Glomerular visceral epithelial cell (primary cell): ENCODE results near the gene PAOX.
A peak's percentile ranks its signal among the peaks of the same experiment; 100 is the strongest.
"Not testable (repeated sequence)": the region's sequence is repeated elsewhere in the genome, so short reads cannot be mapped to it uniquely, and the experiment has no call there.

Source experiments
- DNase-seq: peaks from one replicate; pipeline ENCODE4 v3.0.0-alpha.2; 2016; ENCODE audit errors: extremely low spot score

The PAOX gene

DNA sequence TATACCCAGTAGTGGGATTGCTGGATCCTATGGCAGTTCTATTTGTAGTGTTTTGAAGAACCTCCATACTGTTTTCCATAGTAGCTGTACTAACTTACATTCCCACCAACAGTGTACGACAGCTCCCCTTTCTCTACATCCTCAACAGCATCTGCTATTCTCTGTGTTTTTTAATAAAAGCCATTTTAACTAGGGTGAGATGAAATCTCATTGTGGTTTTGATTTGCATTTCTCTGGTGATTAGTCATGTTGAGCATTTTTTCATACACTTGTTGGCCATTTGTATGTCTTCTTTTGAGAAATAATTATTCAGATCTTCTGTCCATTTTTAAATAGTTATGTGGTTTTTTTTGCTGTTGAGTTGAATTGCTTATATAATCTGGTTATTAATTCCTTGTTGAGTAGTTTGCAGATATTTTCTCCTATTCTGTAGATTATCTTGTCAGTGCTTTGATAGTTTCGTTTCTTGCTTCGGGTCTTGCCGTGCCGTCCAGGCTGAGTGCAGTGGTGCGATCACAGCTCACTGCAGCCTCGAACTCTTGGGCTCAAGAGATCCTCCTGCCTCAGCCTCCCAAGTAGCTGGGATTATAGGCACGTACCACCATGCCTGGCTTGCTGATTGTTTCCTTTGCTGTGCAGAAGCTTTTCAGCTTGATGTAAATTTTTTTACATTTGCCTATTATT, 26.9 kb downstream of the PAOX start:
- no peak for DNase-seq

DNA sequence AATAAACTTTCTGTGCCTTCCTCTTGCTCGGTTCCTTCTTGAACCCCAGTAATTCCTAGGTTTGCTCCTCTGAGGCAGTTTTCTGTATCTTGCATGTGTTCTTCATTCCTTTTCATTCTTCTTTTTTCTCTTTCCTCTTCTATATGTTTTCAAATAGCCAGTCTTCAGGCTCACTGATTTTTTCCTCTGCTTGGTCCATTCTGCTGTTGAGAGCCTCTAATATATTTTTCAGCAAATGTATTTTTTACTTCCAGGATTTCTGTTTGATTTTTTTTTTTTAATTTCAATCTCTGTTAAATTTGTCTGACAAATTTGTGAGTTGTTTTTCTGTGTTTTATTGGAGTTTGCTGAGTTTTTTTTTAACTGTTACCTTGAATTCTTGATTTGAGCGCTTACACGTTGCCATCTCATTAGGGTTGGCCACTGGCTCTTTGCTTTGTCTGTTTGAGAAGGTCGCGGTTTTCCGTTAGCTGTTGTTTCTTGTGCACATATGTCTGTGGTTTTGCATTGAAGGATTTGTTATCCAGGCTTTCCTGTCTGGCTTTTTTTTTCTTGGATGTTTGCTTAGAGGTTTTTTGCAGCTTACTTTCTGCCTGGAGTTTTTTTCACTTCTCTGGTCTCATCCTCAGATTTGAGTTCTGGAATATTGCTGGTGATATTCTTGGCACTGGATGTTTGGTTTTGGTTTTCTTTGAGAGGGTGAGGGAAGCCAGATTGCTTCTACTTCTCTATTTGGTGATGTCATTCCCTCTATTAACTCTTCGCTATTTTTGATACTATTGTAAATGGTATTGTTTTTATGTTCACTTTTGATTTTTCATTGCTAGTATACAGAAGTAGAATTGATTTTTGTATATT, 32.7 kb downstream of the PAOX start:
- DNase-seq = no peak

DNA sequence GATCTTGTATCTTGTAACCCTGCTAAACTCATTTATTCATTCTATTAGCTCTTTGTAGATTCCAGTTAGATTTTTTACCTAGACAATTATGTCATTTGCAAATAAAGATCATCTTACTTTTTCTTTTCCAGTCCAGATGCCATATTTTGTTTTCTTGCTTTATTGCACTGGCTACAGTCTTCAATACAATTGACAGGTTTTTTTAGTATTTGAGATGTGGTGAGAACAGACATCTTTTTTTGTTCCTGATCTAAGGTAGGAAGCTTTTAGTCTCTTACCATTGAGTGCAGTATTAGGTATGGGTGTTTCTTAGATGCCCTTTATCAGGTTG, 33.3 kb downstream of the PAOX start:
- DNase-seq = no peak

DNA sequence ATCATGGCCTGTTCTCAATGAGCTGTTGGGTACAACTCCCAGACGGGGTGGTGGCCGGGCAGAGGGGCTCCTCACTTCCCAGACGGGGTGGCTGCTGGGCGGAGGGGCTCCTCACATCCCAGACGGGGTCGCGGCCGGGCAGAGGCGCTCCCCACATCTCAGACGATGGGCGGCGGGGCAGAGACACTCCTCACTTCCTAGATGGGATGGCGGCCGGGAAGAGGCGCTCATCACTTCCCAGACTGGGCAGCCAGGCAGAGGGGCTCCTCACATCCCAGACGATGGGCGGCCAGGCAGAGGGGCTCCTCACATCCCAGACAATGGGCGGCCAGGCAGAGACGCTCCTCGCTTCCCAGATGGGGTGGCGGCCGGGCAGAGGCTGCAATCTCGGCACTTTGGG, 35.3 kb downstream of the PAOX start:
- not testable (repeated sequence) for DNase-seq

GRCh38 chr10:133415752-133416151, 36.7 kb downstream of the PAOX start:
- no peak for DNase-seq

DNA sequence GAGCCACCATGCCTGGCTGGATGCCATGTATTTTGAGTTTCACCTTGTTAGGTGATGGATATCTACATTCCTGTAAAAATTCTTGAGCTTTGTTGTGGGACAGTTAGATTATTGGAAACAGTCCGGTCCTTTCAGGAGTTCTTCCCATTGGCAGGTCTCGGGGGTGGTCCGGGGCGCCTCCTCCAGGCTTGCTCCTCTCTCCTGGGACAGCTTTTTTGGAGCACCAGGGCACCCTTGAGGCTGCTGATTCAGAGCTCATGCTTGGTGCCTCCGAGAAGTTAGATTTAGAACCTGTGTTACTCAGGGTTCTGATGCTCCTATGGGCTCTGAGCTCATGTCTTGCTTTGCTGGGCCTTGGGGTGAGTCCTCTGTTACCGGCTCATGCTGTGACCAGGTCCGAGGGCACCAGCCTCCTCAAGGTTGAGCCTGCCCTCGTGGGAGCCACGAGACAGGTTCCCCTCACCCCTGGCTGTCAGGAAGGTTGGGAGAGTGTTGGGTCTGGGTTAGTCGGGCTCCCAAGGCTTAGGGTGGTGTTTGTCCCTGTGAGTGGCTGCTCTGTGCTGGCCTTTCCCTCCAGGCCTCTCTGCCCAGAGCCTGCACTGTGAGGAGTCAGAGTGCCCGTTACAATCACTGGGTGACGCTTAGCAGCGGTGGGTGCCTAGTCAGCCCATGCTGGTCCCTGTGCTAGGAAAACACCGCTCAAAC, 39.4 kb downstream of the PAOX start:
- DNase-seq = no peak

DNA sequence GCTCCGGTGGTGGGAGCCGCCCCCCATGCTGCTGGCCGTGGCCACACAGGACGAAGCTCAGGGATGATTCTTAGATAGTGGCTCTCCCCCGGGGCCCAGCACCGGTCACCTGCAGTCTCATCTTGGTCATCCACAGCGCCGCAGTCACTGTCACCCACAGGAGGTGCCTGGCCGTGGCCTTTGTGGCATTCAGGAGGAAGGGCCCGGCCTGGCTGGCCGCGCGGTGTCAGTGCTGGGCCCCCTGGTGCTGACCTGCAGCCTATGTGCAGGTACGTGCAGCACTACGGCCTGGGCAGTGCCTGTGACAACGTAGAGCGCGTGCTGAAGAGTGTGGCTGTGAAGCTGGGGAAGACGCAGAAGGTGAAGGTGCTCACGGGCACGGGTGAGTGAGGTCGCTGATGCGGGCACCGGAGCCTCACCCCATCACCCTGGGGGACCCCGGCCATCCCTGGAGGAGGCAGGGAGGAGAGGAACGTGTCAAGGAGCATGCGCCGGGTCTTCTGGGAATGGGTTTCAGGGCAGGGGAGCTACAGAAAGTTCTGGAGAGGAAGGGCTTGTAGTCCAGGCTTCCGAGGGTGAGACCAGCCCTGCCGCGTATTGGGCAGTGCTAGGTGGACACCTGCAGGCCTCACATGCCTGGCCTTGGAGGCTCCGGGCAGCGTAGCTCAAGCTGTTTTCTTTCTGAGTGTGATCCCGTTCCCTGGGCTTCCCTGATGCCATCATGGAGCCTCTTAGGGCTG, 40.3 kb downstream of the PAOX start:
- DNase-seq = no peak

- no peak for DNase-seq
Measured at GRCh38 chr10:133420028-133420427, 41.0 kb downstream of the PAOX start.

DNA sequence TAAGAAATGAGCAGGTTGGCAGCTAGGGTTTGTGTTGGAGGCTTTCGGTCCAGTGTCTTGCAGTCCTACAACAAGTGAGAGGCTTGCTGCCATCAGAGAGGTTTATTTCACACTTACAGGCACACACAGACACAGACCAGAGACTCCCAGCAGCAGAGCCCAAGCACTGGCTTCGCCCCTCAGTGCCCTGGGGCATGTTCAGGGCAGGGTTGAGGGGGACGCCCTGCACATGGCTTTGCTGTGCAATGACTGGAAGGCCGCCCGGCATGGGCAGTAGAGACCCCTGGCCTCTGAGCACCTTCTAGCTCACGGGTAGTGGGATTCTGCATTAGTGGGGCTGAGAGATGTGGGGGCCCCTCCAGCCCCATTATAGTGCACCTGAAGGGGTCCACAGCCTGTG, 41.5 kb downstream of the PAOX start:
- DNase-seq = no peak

DNA sequence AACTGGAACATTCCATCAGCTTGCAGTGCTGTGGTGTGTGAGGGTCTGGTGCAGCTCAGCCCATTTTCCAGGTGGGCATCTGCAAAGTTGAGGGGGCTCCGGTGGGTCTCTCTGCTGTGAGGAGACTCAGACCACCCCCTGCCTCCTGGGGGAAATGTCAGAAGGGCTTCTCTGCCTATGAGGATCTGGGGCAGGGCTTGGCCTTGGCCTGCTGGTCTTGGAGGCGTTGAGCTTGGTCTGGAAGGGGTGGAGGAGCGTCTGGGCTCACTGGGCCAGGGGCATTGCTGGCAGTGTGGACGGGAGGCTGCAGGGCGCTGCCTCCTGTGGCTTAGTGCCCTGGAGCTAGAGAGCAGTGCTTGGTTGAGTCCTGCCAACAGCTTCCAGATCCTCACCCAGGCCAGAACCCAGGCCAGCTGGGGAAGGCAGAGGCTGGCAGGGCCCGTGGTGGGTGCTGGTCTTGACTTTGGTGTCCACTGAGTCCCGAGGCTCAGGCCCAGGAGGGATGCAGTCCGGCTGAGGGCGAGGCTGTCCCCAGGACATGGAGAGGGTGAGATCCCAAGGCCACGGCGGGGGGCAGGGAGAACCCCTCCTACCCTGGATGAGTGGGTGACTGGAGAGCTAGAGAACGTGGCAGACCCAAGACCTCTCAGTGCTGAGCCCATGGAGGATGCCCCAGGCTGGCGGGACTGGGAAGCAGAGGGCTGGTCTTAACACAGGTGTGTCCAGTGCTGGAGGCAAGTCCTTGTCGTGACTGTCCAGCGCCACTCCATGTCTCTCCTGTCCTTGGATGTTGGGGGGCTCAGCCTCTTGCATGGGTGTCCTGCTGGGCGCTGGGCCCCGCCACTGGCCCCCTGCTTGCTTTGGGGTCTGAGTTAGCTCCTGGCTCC, 42.5 kb downstream of the PAOX start:
- no peak for DNase-seq

GRCh38 chr10:133422223-133422806, 43.3 kb downstream of the PAOX start:
- DNase-seq = no peak

DNA sequence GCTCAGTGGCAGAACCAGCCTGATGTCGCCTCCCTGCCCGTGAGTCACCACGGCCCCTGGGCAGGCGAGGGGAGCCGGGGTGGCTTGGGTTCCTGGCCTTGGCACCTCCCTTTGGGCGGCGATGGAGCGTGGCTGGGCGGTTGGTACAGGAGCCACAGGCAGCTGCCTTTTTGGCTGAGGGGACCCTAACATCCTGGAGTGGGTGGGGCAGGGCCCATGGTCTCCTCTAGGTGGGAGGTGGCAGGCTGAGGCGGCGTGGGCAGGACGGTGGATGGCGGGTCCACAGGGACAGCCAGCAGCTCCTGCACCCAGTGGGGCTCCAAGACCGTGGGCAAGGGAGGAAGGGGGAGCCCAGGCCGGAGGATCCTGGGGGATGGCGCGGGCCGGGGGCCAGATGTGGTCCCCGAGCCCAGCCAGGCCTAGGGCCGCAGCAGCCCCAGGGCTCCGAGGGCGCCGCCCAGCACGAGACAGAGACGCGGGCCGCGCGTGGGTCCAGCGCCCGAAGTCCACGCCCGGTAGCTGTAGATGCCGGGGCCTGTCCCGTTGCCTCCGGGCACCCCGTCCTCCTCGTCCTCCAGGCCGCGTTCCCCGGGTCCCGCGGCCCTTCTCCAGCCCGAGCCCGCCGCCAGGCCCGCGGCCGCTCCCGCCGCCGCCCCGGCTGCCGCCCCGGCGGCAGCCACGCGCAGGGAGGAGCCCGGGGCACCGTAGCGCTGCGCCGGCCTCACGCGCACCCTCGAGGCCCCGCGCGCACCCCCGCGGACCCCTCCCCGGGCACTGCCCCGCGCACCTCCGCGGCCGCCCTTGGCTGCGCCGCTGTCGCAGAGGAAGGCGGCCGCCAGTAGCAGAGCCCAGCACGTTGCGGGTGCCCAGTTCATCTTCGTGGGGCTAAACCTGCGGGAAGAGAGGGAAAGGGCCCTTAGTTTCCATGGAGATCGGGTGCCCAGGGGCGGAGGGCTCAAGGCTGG, 44.0 kb downstream of the PAOX start:
- DNase-seq = no peak

DNA sequence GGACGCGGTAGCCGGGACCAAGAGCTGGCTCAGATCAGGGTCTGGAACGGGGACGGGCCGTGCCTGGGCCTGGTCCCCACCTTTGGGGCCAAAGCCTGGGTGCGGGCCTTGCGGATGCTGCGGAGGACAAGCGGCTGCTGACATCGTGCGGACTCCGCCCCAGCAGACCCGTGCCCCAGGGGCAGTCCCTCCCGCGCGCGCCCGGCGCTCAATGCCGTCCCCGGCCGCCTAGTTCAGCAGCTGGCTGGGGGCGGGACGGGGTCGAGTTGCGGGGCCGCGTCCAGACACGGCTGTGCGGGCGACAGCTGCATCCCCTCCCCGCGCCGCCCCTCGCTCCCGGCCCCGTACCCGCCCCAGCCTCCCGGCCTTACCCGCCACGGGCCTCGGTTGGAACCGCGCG, 45.0 kb downstream of the PAOX start:
- not testable (repeated sequence) for DNase-seq

- DNase-seq = not testable (repeated sequence)
Measured at GRCh38 chr10:133424601-133425000, 45.5 kb downstream of the PAOX start, which contains the start of gene SPRN. Gene SPRN, minus strand, starts transcription at chr10:133424625. Its CDS starts 944 bp downstream, at chr10:133423681.

DNA sequence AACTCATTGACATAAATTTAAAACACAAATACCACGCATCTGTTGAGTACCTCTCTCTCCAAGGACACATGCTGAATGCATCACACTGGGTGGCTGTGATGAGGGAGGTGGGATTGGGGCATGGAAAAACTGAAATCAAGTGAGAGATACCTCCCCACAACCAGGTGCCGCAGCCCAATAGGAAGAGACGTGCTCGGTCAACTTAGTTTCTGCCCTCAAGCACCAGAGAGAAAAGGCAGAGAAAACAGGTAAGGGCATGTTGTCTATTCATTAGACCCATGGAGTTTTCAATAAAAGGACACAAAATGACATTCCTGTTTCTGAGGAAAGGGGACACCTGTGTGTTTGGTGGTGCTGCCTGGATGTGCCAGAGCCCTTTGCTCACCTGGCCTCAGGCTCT, 50.5 kb downstream of the PAOX start:
- DNase-seq = not testable (repeated sequence)

DNA sequence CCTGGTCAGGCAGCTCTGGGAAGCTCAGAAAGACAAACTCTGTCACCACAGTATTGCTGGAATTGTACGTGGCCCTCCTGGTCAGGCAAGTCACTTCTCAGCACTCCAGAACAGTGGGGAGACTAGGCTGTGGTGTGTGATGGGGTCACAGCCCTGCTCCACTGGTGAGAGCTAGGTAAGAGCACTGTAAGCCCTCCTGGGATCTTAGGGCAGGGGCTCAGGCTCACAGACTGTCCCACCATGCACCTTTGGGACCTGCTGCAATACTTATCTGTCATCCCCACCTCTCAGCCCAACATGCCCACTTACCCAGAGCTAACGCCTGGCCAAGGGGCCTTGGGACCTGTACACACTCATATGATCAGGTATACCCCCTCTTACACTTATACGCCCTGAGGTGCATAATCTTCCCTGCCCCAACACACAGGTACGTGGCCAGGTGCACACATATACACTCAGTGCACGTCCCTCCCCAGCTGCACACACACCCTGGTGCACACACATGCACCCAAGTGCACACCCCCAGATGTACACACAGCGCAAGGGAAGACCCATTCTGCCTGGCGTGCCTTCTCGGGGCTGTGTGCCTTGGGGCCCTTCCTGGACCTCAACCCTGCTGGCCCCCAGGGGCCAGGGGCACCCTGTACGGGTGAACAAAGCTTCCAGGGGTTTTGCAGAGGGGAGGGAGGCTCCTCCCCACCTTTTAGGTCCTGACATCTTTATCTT, 53.0 kb downstream of the PAOX start:
- not testable (repeated sequence) for DNase-seq

DNA sequence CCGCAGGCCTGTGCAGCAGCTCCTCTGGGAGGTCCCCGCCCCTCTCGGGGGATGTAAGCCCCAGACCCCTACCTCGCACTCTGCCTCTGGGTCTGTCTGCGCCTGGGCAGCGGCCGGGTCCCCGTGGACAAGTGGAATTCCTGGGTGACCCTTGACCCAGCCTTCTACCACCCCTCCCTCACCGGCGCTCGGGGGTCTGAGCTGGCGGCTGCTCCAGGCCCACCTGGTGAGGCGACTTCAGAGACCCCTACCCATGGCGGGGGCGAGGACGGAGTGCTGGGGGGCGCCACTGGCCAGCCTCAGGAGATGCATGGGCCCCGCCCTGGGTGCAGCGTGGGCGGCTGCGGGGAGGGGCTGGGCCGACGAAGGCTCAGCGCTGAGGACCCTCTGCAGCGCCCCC, 53.7 kb downstream of the PAOX start:
- DNase-seq = not testable (repeated sequence)

GRCh38 chr10:133438711-133439273, 59.7 kb downstream of the PAOX start:
- peak; percentile 16 for DNase-seq
